OCI-LY7 (cell line): ENCODE data around the gene TMC4. TPM values are rescaled to one million over a fixed set of nuclear protein-coding genes. Genes with fewer than 3 reads are reported as not detected.

Experiments used
- BruUV-seq: library from RNA; stranded (reverse); fragments of 400-500 nt; replicated peaks from 2 replicates; lab custom pipeline; 2021; lab: Mats Ljungman, UMichigan
- CTCF ChIA-PET: fragments of 300-600 bp; sonication (Branson Sonifier 250); formaldehyde crosslinking; loops from one replicate; lab custom pipeline; 2022; ENCODE audit warnings: antibody characterized with exemption; ENCODE audit not compliant: unreplicated experiment; lab: Charles Lee
- POLR2A ChIA-PET: fragments of 300-600 bp; sonication (Branson Sonifier 250); formaldehyde crosslinking; loops from one replicate; lab custom pipeline; 2022; ENCODE audit warnings: antibody characterized with exemption; lab: Charles Lee
- DNase-seq: peaks from one replicate; pipeline ENCODE4 v3.0.0-alpha.2; 2015; ENCODE audit warnings: low spot score
- H2AFZ ChIP-seq: fragments of 200-600 bp; sonication (generic), shearing (Covaris generic); 2 replicates; pipeline ENCODE4 v1.6.1; 2014; ENCODE audit warnings: mild to moderate bottlenecking, antibody characterized with exemption, low read length, moderate library complexity
- H3K27ac ChIP-seq: fragments of 200-600 bp; sonication (generic); 2 replicates; pipeline ENCODE4 v1.5.1; 2014; ENCODE audit warnings: mixed run types, low read depth, mild to moderate bottlenecking, moderate library complexity, low read length, inconsistent platforms; ENCODE audit not compliant: poor library complexity, severe bottlenecking
- H3K36me3 ChIP-seq: fragments of 200-600 bp; sonication (generic); 2 replicates; pipeline ENCODE4 v1.6.1; 2014; ENCODE audit warnings: mild to moderate bottlenecking, antibody characterized with exemption, low read length, moderate library complexity, mixed read lengths; ENCODE audit not compliant: insufficient read depth
- H3K4me1 ChIP-seq: fragments of 200-600 bp; sonication (generic); 2 replicates; pipeline ENCODE4 v1.5.1; 2014; ENCODE audit warnings: mild to moderate bottlenecking, low read length; ENCODE audit not compliant: insufficient read depth, poor library complexity, severe bottlenecking
- H3K4me2 ChIP-seq: fragments of 200-600 bp; sonication (generic); 2 replicates; pipeline ENCODE4 v1.6.1; 2014; ENCODE audit warnings: mild to moderate bottlenecking, low read length
- H3K4me3 ChIP-seq: fragments of 200-600 bp; sonication (generic); 2 replicates; pipeline ENCODE4 v1.5.1; 2014; ENCODE audit warnings: mild to moderate bottlenecking, low read depth, low read length; ENCODE audit not compliant: poor library complexity, severe bottlenecking
- H3K79me2 ChIP-seq: fragments of 200-600 bp; sonication (generic); 2 replicates; pipeline ENCODE4 v1.6.1; 2016; ENCODE audit warnings: low read depth, mild to moderate bottlenecking, low read length, moderate library complexity, mixed read lengths; ENCODE audit not compliant: insufficient read depth
- H3K9me2 ChIP-seq: fragments of 200-600 bp; sonication (generic); 2 replicates; pipeline ENCODE4 v1.6.1; 2016; ENCODE audit warnings: mild to moderate bottlenecking, low read length, mixed read lengths; ENCODE audit not compliant: insufficient read depth
- H3K9me3 ChIP-seq: fragments of 200-600 bp; sonication (generic); 2 replicates; pipeline ENCODE4 v1.6.1; 2014; ENCODE audit warnings: mild to moderate bottlenecking, mixed run types, low read length, mixed read lengths
- H4K20me1 ChIP-seq: fragments of 200-600 bp; sonication (generic); 2 replicates; pipeline ENCODE4 v1.6.1; 2014; ENCODE audit warnings: mild to moderate bottlenecking, antibody characterized with exemption, low read length, moderate library complexity, mixed read lengths; ENCODE audit not compliant: insufficient read depth
- CTCF ChIP-seq: fragments of 200-600 bp; sonication (generic); conservative IDR thresholded peaks from 2 replicates; pipeline ENCODE4 v1.5.1; 2014; ENCODE audit warnings: mild to moderate bottlenecking, antibody characterized with exemption, low read length, moderate library complexity, mixed read lengths
- EZH2phosphoT487 ChIP-seq: fragments of 200-600 bp; sonication (generic); IDR thresholded peaks from 2 replicates; pipeline ENCODE4 v1.6.1; 2018; ENCODE audit warnings: low read depth, borderline replicate concordance, mild to moderate bottlenecking, mixed run types, antibody characterized with exemption, low read length, moderate library complexity, mixed read lengths
- intact Hi-C: fragments of 100-400 bp; cut with micrococcal nuclease; formaldehyde crosslinking; loops from one replicate; pipeline ENCODE4 v1.10.0; 2022; ENCODE audit not compliant: unreplicated experiment
- total RNA-seq, 2 experiments: library from RNA; depleted of rRNA in 1 of 2; stranded (reverse); fragments of >200 nt in 1 of 2; shearing (Covaris generic) in 1 of 2; gene quantifications; 2 replicates each; pipeline ENCODE4 v1.2.3, GENCODE V29; 2014 to 2022

Gene TMC4
- total RNA-seq, 2 experiments from 2014 or later, result not detected

- Histone ChIP-seq H3K4me1 (peaks cover 77% of the 10 kb centered on the region), H3K4me3 (peak overlapping the region; percentile 84), H3K79me2 (peaks cover 74% of the 10 kb centered on the region), H3K27ac (peak overlapping the region; percentile 80), H3K9me2 (no peaks in the 10 kb centered on the region), H3K36me3 (peaks cover 75% of the 10 kb centered on the region), H3K9me3 (no peaks in the 10 kb centered on the region), H3K4me2 (peak overlapping the region; percentile 92), H2AFZ (no peak overlapping the region), H4K20me1 (peaks cover 60% of the 10 kb centered on the region)
- POLR2A ChIA-PET, result no interaction called here
- TF ChIP-seq CTCF, result no peak
- TF ChIP-seq EZH2phosphoT487, result no peak
- no TSS peak for BruUV-seq
- CTCF ChIA-PET, result no interaction called here
- peak; percentile 47 for DNase-seq
- intact Hi-C loops, result no loop called here
These were observed 30.2 kb upstream of the TMC4 start for GRCh38 chr19:54203151-54203611.

- Histone ChIP-seq H3K9me3 (no peaks in the 10 kb centered on the region), H3K36me3 (peaks cover 63% of the 10 kb centered on the region), H3K4me2 (peak overlapping the region; percentile 92), H2AFZ (no peak overlapping the region), H4K20me1 (peaks cover 60% of the 10 kb centered on the region), H3K27ac (peak overlapping the region; percentile 80), H3K4me3 (peak overlapping the region; percentile 84), H3K4me1 (peaks cover 68% of the 10 kb centered on the region), H3K9me2 (no peaks in the 10 kb centered on the region), H3K79me2 (peaks cover 73% of the 10 kb centered on the region)
- no TSS peak for BruUV-seq
- ChIA-PET POLR2A (interaction anchor here (2.1 kb wide), 1 partner anchor 12 kb away, joined by 5 read pairs; the partner anchor contains the start of gene MBOAT7), CTCF (no interaction called here)
- TF ChIP-seq EZH2phosphoT487, result no peak
- TF ChIP-seq CTCF, result no peak
- DNase-seq, result peak; percentile 45
- intact Hi-C loops, result no loop called here
These were observed 29.0 kb upstream of the TMC4 start for GRCh38 chr19:54201980-54202379.

GRCh38 chr19:54201172-54201701 is 28.3 kb upstream of the TMC4 start:
- Histone ChIP-seq H2AFZ (no peak overlapping the region), H4K20me1 (peaks cover 52% of the 10 kb centered on the region), H3K27ac (peak overlapping the region; percentile 80), H3K4me2 (peak overlapping the region; percentile 92), H3K36me3 (peaks cover 56% of the 10 kb centered on the region), H3K9me3 (no peaks in the 10 kb centered on the region), H3K9me2 (no peaks in the 10 kb centered on the region), H3K79me2 (peaks cover 67% of the 10 kb centered on the region), H3K4me3 (peak overlapping the region; percentile 84), H3K4me1 (peaks cover 61% of the 10 kb centered on the region)
- BruUV-seq, result TSS peak; percentile 80
- no peak for DNase-seq
- intact Hi-C loops, result no loop called here
- ChIA-PET POLR2A (interaction anchor here (0.8 to 2.1 kb wide), 2 partner anchors 10 to 12 kb away, joined by 5 to 8 read pairs; partner anchors contain the start of genes MBOAT7 and TSEN34), CTCF (no interaction called here)
- TF ChIP-seq EZH2phosphoT487 (no peak), CTCF (no peak)
